ENCODE measurements around the gene GNGT1. TPM values are rescaled to one million over a fixed set of nuclear protein-coding genes. Genes with fewer than 3 reads are reported as not detected.

Gene GNGT1
- total and polyA plus RNA-seq, 4 experiments from 2014 or later, result not detected

DNA sequence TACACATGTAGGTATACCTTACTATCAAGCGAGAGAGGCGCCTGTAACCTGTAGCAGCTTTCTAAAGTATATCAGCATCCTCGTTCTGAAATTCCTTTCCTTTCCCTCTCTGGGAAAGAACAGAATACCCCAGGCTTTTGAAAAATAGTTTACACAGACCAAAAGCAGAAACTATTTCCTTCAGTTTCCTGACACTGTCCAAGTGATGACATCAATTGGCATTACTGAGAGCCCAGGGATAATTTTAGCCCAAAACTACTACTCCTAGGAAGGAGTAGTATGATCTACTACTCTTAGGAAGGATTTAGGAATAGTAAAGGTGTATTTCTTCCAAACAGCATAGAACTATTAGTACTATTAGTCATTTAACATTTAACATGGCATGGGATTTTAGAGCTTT lies 21.2 kb downstream of the GNGT1 start:
- H3K4me3 Mint-ChIP-seq, result no peak overlapping the region
- DNase-seq, result no peak
- no peaks in the 10 kb centered on the region for H3K9me3 Mint-ChIP-seq
- Histone ChIP-seq H3K36me3 (ENCODE audit: insufficient read depth, low read length) (no peaks in the 10 kb centered on the region), H3K27me3 (ENCODE audit: insufficient read depth, low read length) (no peaks in the 10 kb centered on the region), H3K9me3 (ENCODE audit: control insufficient read depth in 1 of 2, low read length in 2 of 2) (no peaks in the 10 kb centered on the region), H3K4me1 (ENCODE audit: insufficient read depth, low read length) (no peaks in the 10 kb centered on the region), H3K4me3 (ENCODE audit: low read length in 2 of 2) (no peak overlapping the region), H3K27ac (ENCODE audit: low read depth, low read length) (no peak overlapping the region)
- H3K4me1 Mint-ChIP-seq, result no peaks in the 10 kb centered on the region
- intact Hi-C loops (cut with micrococcal nuclease), result no loop called here
- H3K36me3 Mint-ChIP-seq, result no peaks in the 10 kb centered on the region
- peaks cover 6 to 16% of the 10 kb centered on the region in 2 donors for H3K27me3 Mint-ChIP-seq
- no peak overlapping the region for H3K27ac Mint-ChIP-seq
- POLR2A ChIA-PET (ENCODE audit: partially characterized antibody), result no interaction called here
- CTCF ChIA-PET (ENCODE audit: partially characterized antibody), result no interaction called here

GRCh38 chr7:93931655-93932054 lies 25.3 kb downstream of the GNGT1 start:
- H3K4me1 Mint-ChIP-seq, result no peaks in the 10 kb centered on the region
- no peaks in the 10 kb centered on the region for H3K4me1 ChIP-seq (ENCODE audit: insufficient read depth, low read length)
- H3K36me3 ChIP-seq (ENCODE audit: insufficient read depth, low read length), result no peaks in the 10 kb centered on the region
- intact Hi-C loops (cut with micrococcal nuclease), result no loop called here
- H3K27me3 ChIP-seq (ENCODE audit: insufficient read depth, low read length), result no peaks in the 10 kb centered on the region
- H3K36me3 Mint-ChIP-seq, result no peaks in the 10 kb centered on the region
- H3K27me3 Mint-ChIP-seq, result peaks cover 4 to 9% of the 10 kb centered on the region in 2 donors
- no peaks in the 10 kb centered on the region for H3K9me3 ChIP-seq (ENCODE audit: control insufficient read depth in 1 of 2, low read length in 2 of 2)
- no peak for DNase-seq
- H3K9me3 Mint-ChIP-seq, result peaks cover 0 to 6% (median 0%) of the 10 kb centered on the region in 8 donors
- ChIA-PET POLR2A (ENCODE audit: partially characterized antibody) (no interaction called here), CTCF (ENCODE audit: partially characterized antibody) (interaction anchor here (0.9 kb wide), 1 partner anchor 10 kb away, joined by 3 read pairs; the partner anchor contains the start of gene GNG11)
- no peak overlapping the region for H3K4me3 ChIP-seq (ENCODE audit: low read length in 2 of 2)
- H3K27ac Mint-ChIP-seq, result no peak overlapping the region
- no peak overlapping the region for H3K4me3 Mint-ChIP-seq
- H3K27ac ChIP-seq (ENCODE audit: low read depth, low read length), result no peak overlapping the region

DNA sequence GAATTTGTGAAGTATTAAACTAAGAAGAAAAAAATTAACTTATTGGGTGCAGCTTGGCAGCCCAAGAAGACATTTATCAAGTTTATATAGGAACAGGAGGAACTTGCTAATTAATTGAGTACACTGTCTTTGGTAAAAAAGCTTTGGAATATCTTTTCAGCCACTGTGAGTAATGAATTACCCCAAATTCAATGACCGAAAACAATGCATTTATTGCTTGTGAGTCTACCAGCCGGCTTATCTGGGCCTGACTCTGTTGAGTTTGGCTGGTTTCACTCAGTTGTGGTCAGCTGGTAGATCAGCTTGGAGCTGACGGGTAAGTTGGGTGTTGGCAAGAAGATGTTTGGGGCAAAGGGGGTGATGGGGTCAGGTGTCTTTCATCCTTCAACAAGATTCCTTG lies 26.8 kb downstream of the GNGT1 start:
- no peak overlapping the region for H3K4me3 ChIP-seq (ENCODE audit: low read length in 2 of 2)
- H3K36me3 Mint-ChIP-seq, result no peaks in the 10 kb centered on the region
- no peaks in the 10 kb centered on the region for H3K27me3 ChIP-seq (ENCODE audit: insufficient read depth, low read length)
- intact Hi-C loops (cut with micrococcal nuclease), result no loop called here
- peaks cover 6 to 8% of the 10 kb centered on the region in 2 donors for H3K27me3 Mint-ChIP-seq
- CTCF ChIA-PET (ENCODE audit: partially characterized antibody), result no interaction called here
- no peak overlapping the region for H3K27ac ChIP-seq (ENCODE audit: low read depth, low read length)
- no peak overlapping the region for H3K27ac Mint-ChIP-seq
- H3K36me3 ChIP-seq (ENCODE audit: insufficient read depth, low read length), result no peaks in the 10 kb centered on the region
- no peaks in the 10 kb centered on the region for H3K4me1 ChIP-seq (ENCODE audit: insufficient read depth, low read length)
- H3K4me1 Mint-ChIP-seq, result no peaks in the 10 kb centered on the region
- H3K9me3 Mint-ChIP-seq, result peaks cover 0 to 6% (median 1%) of the 10 kb centered on the region in 8 donors
- DNase-seq, result no peak
- POLR2A ChIA-PET (ENCODE audit: partially characterized antibody), result no interaction called here
- H3K4me3 Mint-ChIP-seq, result no peak overlapping the region
- H3K9me3 ChIP-seq (ENCODE audit: control insufficient read depth in 1 of 2, low read length in 2 of 2), result no peaks in the 10 kb centered on the region

GRCh38 chr7:93935102-93935501 lies 28.7 kb downstream of the GNGT1 start:
- H3K36me3 Mint-ChIP-seq, result no peaks in the 10 kb centered on the region
- ChIA-PET POLR2A (ENCODE audit: partially characterized antibody) (no interaction called here), CTCF (ENCODE audit: partially characterized antibody) (no interaction called here)
- Histone ChIP-seq H3K36me3 (ENCODE audit: insufficient read depth, low read length) (no peaks in the 10 kb centered on the region), H3K27ac (ENCODE audit: low read depth, low read length) (no peak overlapping the region), H3K4me3 (ENCODE audit: low read length in 2 of 2) (no peak overlapping the region), H3K27me3 (ENCODE audit: insufficient read depth, low read length) (no peaks in the 10 kb centered on the region), H3K4me1 (ENCODE audit: insufficient read depth, low read length) (no peaks in the 10 kb centered on the region), H3K9me3 (ENCODE audit: control insufficient read depth in 1 of 2, low read length in 2 of 2) (no peaks in the 10 kb centered on the region)
- H3K27me3 Mint-ChIP-seq, result peaks cover 3 to 4% of the 10 kb centered on the region in 2 donors
- no peak overlapping the region for H3K4me3 Mint-ChIP-seq
- intact Hi-C loops (cut with micrococcal nuclease), result no loop called here
- peaks cover 0 to 6% (median 1%) of the 10 kb centered on the region in 8 donors for H3K9me3 Mint-ChIP-seq
- no peaks in the 10 kb centered on the region for H3K4me1 Mint-ChIP-seq
- no peak overlapping the region for H3K27ac Mint-ChIP-seq
- DNase-seq, result no peak

- H3K27me3 ChIP-seq (ENCODE audit: insufficient read depth, low read length), result no peaks in the 10 kb centered on the region
- H3K4me1 ChIP-seq (ENCODE audit: insufficient read depth, low read length), result no peaks in the 10 kb centered on the region
- Mint-ChIP-seq H3K9me3 (peaks cover 0 to 6% (median 1%) of the 10 kb centered on the region in 8 donors), H3K36me3 (no peaks in the 10 kb centered on the region), H3K27ac (no peak overlapping the region), H3K4me1 (no peaks in the 10 kb centered on the region), H3K4me3 (no peak overlapping the region), H3K27me3 (peaks cover 3 to 4% of the 10 kb centered on the region in 2 donors)
- H3K27ac ChIP-seq (ENCODE audit: low read depth, low read length), result no peak overlapping the region
- H3K9me3 ChIP-seq (ENCODE audit: control insufficient read depth in 1 of 2, low read length in 2 of 2), result no peaks in the 10 kb centered on the region
- no peaks in the 10 kb centered on the region for H3K36me3 ChIP-seq (ENCODE audit: insufficient read depth, low read length)
- POLR2A ChIA-PET (ENCODE audit: partially characterized antibody), result no interaction called here
- DNase-seq, result no peak
- no peak overlapping the region for H3K4me3 ChIP-seq (ENCODE audit: low read length in 2 of 2)
- CTCF ChIA-PET (ENCODE audit: partially characterized antibody), result no interaction called here
- intact Hi-C loops (cut with micrococcal nuclease), result no loop called here
Observed at GRCh38 chr7:93937818-93938217, 31.5 kb downstream of the GNGT1 start.

DNA sequence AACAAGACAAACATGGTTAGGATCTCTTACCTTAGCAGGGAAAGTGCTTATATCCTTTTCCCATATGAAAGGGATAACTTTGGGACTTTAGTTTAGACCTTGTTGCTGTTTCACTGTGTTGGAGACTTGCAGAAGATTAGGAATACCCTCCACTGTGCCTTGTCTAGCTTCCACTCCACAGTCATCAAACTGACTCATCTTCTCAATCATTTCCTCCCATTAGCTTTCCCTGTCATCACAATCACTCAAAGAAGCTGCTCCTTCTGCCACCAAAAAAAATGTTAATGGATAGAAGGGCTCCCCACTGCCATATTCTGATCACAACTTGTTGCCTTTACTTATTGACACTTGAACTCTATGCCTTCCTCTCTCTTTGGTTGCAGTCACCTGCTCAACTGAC lies 31.9 kb downstream of the GNGT1 start:
- no peaks in the 10 kb centered on the region for H3K36me3 Mint-ChIP-seq
- H3K27me3 ChIP-seq (ENCODE audit: insufficient read depth, low read length), result no peaks in the 10 kb centered on the region
- H3K9me3 ChIP-seq (ENCODE audit: control insufficient read depth in 1 of 2, low read length in 2 of 2), result no peaks in the 10 kb centered on the region
- H3K27ac ChIP-seq (ENCODE audit: low read depth, low read length), result no peak overlapping the region
- no peaks in the 10 kb centered on the region for H3K4me1 Mint-ChIP-seq
- no peak overlapping the region for H3K27ac Mint-ChIP-seq
- ChIA-PET POLR2A (ENCODE audit: partially characterized antibody) (no interaction called here), CTCF (ENCODE audit: partially characterized antibody) (no interaction called here)
- H3K9me3 Mint-ChIP-seq, result peaks cover 0 to 6% (median 1%) of the 10 kb centered on the region in 8 donors
- H3K4me3 Mint-ChIP-seq, result no peak overlapping the region
- no peaks in the 10 kb centered on the region for H3K36me3 ChIP-seq (ENCODE audit: insufficient read depth, low read length)
- H3K27me3 Mint-ChIP-seq, result peaks cover 2 to 4% of the 10 kb centered on the region in 2 donors
- no peaks in the 10 kb centered on the region for H3K4me1 ChIP-seq (ENCODE audit: insufficient read depth, low read length)
- no peak overlapping the region for H3K4me3 ChIP-seq (ENCODE audit: low read length in 2 of 2)
- DNase-seq, result no peak
- intact Hi-C loops (cut with micrococcal nuclease), result no loop called here

- Histone ChIP-seq H3K27me3 (ENCODE audit: insufficient read depth, low read length) (no peaks in the 10 kb centered on the region), H3K4me1 (ENCODE audit: insufficient read depth, low read length) (no peaks in the 10 kb centered on the region), H3K36me3 (ENCODE audit: insufficient read depth, low read length) (no peaks in the 10 kb centered on the region), H3K27ac (ENCODE audit: low read depth, low read length) (no peak overlapping the region), H3K4me3 (ENCODE audit: low read length in 2 of 2) (no peak overlapping the region), H3K9me3 (ENCODE audit: control insufficient read depth in 1 of 2, low read length in 2 of 2) (no peaks in the 10 kb centered on the region)
- ChIA-PET POLR2A (ENCODE audit: partially characterized antibody) (no interaction called here), CTCF (ENCODE audit: partially characterized antibody) (no interaction called here)
- H3K27ac Mint-ChIP-seq, result no peak overlapping the region
- no peaks in the 10 kb centered on the region for H3K36me3 Mint-ChIP-seq
- H3K27me3 Mint-ChIP-seq, result peaks cover 0 to 6% of the 10 kb centered on the region in 2 donors
- intact Hi-C loops (cut with micrococcal nuclease), result no loop called here
- no peaks in the 10 kb centered on the region for H3K4me1 Mint-ChIP-seq
- DNase-seq, result no peak
- no peak overlapping the region for H3K4me3 Mint-ChIP-seq
- H3K9me3 Mint-ChIP-seq, result peaks cover 0 to 3% (median 0%) of the 10 kb centered on the region in 8 donors
Observed at GRCh38 chr7:93941945-93942344, 35.6 kb downstream of the GNGT1 start.

Measured in CD4-positive, alpha-beta memory T cell (primary cell).